HG03460 (cell line): ENCODE data around the gene NELFCD.
"Not testable (repeated sequence)": the region's sequence is repeated elsewhere in the genome, so short reads cannot be mapped to it uniquely, and the experiment has no call there.

ENCODE experiments used
- ATAC-seq: cut with Tn5 transposase; IDR thresholded peaks from one replicate; pipeline ENCODE4 v1.9.1; 2021; ENCODE audit not compliant: unreplicated experiment

NELFCD gene

DNA sequence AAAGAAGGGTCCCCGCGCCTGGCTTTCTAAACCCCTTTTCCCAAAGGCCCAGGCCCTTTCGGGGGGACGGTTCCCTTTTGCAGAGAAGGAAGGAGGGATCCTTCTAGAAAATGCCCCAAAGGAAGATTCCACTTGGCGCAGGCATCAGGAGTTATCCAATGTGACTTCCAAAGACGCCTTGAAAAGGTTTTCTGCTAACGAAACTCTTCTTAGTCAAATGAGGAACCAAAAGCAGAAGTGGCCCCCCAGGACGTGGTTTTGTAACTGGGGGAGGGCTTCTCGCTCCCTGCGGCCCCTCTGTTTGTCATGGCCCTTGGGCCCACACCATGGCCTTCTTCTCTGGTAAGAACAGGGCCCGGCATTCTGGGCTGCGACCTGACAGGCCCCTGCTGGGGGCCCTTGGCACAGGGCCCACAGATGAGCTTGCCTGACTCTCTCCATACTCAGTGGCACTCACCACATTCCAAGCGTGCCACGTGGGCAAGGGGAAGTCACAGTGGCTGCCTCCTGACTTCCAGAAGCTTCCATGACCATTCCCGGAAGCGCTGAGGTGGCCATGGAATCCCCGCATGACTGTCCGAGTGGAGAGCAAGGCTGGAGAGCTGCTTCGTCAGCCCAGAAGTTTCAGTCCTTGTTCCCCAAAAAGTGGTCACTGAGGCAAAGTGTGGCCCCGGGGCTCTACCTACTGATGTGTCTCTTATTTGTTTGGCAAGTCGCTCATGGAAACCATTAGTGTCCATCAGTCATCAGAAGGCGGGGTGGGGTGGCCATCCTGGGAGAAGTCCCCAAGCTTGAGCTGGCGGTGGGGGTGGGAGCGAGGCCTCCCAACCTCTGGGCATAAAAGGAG is 26.8 kb downstream of the NELFCD start:
- peak; percentile 34 for ATAC-seq

DNA sequence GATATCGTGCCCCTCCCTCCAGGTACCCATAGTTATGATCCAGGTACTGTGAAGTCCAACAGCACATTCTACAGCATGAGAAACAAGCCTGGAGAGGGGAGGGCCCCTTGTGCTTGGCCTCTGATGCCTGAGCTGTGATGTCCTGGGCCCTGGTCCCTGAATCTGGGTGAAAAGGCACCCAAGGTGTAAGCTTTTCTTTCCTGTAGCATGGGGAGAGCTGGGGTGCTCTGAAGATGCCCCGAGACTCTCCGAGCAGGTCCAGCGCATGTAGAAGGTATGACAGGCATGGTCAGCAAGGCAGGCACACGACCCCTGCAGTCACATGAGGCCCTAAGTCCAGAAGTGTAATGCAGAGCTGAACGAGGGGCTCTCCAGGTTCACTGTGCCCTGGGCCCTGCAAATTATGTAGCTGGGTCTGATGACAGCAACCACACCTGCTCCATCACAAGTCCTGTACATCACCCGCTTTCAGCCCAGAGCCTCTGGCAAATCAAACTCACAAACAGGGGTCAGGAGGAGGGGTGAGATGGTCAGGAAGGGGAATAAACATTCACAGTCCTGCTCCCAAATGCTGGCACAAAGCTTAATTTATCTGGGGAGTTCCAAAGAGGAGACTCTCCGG is 27.8 kb downstream of the NELFCD start:
- no peak for ATAC-seq

DNA sequence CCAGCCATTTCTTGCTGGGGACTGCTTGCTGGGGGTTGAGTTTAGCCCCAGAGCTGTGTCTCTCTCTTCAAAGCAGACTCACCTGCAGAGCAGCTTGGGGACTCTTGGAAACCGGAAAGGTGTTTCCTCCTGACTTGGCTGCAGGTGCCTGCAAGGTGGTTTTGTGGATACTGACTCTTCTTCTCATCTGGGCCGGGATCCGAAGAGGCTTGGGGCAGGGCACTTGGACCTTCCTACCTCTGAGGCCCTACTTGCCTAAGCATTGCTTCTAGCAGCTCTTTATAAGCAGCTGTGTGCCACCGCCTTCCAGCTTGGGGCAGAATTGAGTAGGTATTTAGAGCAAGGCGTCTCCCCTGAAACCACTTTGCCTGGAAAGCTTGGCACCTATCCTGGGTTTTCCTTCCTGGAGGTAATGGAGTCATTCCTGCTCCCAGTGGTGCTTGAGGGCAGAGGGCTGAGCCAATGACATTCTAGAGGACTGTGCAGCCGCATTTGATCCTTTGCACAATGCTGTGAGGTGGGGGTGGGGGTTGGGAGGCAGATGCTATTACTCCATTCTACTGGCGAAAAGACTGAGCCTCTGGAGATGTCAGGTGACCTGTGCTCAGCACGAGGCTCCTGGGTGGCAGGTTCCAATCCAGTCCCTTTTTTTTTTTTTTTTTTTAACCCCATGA is 29.4 kb downstream of the NELFCD start:
- no peak for ATAC-seq

DNA sequence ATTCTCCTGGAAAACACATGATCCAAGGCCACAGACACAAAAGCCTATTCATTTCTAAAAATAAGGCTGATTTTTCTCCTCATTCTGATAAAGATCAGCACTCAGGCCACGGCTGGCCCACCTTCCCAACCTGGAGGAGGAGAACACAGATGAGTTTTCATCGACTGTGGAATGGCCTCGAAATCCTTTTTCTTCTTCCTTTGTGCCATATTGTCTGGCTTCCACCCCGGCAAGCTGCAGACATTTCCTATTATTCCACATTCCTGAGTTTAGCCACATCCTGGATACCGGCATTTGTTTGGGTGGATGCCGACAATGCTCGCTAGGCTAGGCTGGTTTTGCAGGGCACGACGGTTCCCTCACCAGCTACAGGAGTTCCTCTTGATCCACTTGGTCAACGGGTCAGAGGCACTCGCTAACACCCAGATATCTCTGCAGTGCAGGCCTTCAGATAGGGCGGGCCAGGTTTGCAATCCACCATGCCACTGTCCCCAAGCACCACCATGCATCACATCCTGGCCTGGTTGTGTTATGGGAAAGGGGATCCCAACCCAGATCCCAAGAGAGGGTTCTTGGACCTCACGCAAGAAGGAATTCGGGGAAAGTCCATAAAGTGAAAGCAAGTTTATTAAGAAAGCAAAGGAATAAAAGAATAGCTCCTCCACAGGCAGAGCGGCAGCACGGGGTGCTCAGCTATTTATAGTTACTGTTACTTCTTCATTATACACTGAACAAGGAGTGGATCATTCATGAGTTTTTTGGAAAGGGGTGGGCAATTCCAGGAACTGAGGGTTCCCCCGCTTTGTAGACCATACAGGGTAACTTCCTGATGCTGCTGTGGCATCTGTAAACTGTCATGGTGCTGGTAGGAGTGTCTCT is 30.2 kb downstream of the NELFCD start:
- ATAC-seq, result no peak

DNA sequence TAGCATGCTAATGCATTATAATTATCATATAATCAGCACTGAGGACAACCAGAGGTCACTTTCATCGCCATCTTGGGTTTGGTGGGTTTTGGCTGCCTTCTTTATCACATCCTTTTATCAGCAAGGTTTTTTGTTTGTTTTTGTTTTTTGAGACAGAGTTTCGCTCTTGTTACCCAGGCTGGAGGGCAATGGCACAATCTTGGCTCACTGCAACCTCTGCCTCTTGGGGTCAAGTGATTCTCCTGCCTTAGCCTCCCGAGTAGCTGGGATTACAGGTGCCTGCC is 30.8 kb downstream of the NELFCD start:
- not testable (repeated sequence) for ATAC-seq

DNA sequence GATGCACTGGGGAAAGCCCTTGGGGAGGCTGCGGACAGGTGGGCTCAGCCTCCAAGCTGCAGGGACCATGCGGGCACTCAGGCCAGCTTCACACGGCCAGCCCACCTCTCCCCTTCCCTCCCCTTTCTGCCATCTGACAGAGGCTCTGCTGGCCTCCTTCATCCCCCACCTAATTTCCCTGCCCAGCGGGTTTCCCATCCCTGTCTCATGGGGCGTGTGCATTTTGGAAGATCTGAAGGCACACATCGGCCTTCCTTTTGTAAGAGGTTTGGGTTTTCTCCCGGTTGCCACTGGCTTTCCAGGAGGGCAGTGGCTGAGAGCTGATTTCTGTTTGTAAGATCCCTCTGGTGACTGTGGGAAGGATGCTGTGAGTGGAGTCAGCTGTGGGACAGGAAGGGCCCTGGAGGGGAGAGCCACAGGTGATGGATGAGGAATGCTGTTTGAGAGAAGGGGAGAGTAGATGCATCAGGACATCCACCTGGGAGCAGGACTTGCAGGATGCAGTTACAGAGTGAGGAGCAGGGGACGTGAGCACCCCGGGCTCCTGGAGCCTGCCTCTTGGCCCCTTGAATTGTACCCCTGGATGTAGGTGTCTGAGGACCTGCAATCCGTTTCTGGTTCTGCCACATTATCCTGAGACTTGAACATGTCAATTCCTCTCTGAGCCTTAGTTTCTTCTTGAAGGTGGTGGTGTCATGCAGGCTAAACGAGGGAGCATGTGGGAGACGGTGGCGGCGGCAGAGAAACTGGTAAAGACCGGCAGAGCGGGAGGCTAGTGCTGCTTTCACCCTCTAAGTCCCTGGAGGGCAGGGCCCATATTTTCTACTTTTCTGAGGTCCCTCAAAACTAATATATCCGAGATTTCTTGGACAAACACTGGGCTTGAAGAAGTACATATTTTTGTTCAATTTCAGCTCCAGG is 32.2 kb downstream of the NELFCD start:
- no peak for ATAC-seq

DNA sequence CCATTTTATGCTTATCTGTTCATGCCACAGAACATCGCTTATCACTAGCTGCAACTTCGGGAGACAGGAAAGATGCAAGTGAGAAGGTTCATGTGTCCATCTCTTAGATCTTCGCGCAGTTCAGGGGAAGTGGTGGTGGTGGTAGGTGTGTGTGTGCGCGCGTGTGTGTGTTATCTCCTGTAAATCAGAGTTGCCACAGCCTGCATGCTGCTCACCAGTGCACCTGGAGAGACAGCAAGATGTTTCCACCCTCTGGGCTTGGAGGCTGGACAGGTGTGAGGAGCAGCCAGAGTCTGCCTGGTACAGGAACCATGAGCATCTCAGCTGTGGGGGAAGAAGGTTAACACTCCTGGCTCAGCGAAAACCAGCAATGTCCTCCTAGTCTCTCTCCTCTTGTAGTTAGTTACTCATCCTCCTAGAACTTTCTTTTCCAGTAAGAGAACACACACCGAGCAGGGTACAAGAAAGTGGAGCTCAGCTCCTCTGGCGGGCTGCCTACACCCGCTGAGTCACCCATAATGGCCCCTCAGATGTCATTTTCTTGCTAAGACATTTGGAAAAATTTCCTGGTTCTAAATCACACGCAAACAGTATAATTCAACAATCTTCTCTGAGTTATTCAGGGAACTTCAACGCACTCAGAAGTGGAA is 33.0 kb downstream of the NELFCD start:
- ATAC-seq, result no peak

DNA sequence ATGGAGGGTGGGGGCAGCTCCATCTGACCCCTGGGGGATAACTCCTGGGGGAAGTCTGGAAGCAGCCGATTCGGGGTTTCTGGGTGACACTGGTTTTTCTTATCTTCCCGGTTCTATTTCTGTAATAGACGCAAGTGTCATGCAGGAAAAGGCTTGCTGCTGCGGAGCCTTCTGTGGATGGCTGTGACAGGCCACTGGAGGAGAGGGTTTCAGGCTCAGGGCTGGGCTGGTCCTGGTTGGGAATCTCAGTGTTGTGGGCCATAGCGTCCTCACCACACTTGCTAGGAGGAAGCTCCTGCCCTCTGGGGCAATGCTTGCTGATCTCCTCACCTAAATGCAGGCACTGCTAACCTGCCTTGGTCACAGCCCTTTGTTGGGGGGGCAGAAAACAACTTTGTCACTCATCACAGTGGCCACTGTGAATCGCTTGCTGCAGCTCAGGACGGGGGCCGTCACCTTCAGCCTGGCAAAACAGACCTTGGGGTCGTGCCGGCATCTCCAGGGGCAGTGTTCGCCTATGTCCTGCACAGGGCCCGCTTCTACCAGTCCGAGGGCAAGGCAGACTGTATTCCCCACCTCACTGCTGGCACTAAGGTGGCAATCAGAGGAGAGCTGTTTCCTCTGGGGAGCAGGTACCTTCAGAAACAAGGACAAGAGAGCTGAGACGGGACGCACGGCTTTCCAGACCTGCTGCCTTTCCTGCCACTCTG is 33.8 kb downstream of the NELFCD start:
- ATAC-seq, result no peak

DNA sequence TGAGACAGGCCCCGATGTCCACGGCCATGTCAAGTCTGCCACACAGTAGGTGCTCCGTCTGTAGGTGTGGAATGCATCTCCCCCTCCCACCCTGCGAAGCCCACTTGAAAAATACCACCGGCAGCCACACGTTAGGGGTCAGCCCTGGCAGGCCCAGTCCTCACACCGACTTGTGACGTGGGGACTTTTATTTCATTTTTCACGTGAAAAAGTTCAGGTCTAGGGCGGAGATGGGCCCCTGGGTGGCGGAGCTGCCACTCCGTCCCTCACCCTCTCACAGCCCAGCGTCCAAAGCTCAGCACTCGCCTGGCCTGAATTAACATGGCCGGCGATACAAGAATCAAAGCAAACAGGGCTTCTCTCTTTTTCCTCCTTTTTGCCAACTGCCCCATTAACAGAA is 34.4 kb downstream of the NELFCD start:
- no peak for ATAC-seq

DNA sequence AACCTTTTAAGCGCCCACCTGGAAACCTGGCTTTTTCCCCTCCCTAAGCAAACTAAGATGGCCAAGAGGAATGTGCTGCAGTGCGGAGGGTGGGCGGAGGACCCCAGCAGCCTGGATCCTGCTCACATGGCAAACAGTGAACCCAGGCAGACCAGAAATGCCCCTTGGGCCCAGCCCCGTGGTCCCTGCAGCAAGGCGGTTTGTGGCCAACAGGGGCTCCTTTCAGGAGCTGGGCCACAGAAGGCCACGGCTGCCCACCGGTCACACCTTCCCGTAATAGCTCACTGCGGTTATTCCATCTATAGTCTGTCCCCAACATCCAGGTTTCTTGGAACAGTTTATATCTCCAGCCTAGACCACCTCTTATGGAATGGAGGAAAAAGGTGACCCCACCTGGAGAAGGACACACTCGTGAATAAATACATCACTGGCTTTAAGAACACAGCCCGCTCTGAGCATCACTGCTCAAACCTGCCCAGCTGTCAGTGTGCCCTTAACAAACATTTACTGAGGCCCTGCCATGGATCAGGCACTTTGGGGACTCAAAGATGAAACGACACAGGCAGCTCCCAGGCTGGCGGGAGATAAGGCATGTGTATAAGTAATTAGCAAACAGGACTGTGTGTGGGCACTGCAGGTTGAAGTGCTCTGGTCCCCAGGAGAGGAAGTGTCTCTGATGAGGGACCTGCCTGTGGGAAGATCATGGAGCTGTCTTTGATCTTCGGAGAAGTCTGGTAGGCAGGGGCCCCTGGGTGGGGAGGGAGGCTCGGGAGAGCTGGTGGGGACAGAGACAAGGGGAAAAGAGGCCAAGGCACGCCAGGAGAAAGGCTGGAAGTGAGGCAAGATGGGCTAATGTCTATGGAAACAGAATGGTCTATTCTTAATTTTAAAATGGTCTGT is 35.0 kb downstream of the NELFCD start:
- ATAC-seq, result no peak

DNA sequence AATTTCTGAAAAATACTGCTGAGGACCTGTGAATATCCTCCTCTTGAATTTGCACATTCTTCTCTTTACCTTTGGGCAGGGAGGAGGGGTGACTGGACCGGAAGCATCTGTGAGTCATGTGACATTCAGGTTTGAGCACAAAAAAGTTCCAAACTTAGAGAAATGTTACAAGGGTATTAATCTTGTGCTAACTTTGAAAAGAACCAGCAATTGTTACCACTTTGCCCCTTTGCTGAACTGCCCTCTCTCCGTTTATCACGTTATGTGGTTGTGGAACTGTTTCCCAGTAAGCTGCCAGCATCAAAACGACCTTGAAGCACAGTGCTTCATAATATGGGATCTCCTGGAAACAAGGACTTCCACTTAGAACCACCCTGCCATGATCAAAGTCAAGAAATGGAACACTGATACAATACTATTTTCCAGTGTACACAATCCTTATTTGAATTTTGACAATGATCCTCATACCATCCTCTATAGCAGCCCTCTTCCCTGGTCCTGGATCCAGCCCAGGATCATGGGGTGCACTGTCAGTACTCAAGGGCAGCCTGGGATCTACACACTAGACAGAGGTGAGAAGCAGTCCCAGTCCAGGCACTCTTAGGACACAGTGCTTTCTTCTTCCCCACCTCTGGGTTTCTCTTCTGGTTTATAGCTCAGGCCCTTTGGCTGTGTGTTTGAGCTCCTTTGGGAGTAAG is 35.9 kb downstream of the NELFCD start:
- peak; percentile 54 for ATAC-seq

DNA sequence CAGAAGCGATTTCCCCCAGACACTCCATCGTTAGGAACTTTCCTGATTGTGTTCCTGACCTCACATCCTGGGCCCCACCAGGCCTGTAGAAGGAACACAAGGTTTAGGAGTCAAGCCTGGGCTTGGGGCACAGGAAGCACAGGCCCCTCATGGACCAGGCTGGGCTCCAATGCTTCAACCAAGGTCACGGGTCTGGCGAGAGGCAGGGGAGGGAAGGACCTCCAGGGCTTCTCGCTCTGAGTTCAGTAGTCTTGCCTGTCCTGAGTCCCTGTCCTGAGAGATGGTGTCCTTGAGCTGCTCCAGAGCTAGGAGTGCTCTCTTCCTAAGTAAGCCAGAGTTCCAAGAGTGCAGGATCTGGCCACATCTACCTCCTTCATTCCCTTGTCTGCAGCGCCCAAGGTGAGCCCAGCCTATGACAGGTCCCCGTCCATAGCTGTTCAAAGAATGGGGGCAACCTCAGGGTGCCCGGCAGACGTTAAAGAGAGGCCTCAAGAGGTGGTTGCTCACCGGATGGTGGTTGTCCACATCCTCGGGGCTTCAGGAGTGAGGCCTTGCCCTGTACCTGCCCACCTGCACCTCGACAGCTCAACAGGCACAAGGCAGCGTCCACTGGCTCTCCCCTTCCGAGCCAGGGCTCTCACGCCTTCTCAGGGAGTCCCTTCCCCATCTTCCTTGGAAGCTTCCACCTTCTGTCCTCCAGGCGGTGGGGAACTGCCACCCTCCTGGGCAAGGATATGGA is 36.6 kb downstream of the NELFCD start:
- no peak for ATAC-seq

DNA sequence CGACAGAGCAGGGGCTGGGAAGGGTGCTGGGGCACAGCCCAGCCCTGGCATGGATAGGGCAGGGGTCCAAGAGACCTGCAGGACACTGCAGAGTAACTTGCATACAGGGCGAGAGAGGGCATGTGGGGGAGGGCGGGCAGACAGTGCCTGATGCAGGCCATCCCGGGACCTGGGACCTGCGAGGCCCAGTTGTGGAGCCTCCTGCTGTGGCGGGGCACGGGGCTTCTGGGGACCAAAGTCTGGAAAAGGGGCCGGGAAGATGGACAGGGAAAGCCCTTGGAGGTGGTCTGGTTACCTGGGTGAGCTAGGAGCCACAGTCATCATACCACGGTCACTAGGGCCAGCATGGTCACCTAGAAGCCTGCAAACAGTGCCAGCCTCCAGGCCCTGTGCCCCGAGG is 37.8 kb downstream of the NELFCD start:
- no peak for ATAC-seq

DNA sequence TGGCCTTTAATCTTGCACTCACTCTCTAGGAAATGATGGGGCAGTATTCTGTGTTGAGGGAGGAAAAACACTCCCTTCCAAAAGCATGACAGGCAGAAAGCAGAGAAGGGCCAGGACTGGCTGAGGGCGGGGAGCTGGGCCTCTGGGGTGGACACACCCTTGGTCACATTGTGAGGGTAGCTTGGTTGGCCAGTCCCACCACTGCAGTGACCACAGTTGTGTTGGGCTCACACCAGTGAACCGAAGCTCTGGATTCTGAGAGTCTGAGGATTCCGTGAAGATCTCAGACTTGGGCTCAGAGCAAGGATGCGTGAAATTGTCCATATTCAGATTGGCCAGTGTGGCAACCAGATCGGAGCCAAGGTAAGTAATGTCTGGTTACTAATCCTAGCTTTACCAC is 38.2 kb downstream of the NELFCD start, which contains the start of gene TUBB1:
TSS of gene TUBB1 (plus strand) at position 213 of the 400 bp plus-strand sequence. CDS start at position 307, 94 bp downstream.
- ATAC-seq, result no peak

DNA sequence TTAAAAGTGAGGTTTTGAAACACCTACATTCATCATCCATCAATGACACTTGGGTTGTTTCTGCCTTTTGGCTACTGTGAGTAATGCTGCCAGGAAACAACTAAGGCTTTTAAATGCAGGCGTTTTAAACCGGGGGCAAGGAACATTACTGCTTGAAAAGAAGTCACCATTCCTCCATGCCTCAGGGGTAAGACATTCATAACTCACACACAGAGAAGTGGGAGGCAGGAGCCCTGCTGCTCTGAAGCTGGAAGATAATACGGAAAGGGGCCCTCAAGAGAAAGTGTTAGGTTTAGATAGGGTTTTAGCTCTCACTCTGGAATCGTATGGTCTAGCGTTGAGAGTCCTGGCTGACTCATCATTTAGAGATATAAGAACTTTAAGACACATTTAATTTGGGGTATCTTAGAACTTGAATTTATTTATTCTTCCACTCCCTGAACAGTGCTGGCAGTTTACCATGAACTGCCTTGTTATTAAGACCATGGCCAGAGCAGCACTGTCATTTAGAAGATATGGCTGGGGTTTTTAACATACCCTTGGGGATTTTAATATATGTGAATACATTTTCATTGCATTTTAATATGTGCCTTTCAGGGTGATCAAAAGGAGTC is 40.0 kb downstream of the NELFCD start:
- ATAC-seq, result no peak

DNA sequence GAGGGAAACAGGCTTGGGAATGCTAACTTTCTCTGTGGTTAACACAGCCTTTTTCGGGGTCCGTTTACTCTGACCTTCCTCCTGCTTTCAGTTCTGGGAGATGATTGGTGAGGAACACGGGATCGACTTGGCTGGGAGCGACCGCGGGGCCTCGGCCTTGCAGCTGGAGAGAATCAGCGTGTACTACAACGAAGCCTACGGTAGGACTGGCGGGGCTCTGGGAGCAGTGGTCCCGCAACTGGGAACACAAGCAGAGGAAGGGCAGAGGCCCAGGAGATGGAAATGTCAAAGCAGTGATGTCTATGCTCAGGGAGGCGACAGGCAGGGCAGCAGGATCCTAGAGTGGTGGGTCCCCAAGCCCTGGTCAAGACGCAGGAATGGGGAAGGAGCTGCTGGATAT is 41.7 kb downstream of the NELFCD start:
- ATAC-seq, result no peak
